Coronary artery (tissue), 2 donors: Measurements from ENCODE around the gene CFAP58.
A peak's percentile ranks its signal among the peaks of the same experiment; 100 is the strongest.

Experiments used
- DNase-seq: peaks from one replicate; pipeline ENCODE4 v3.0.0-alpha.2; 2017; ENCODE audit warnings: low spot score
- H3K27ac ChIP-seq, 2 donors: fragments of 200-600 bp; sonication (generic); one replicate each; pipeline ENCODE4 v1.5.1; 2016 to 2019
- H3K4me3 ChIP-seq: fragments of 200-600 bp; sonication (generic); 2 replicates; pipeline ENCODE4 v1.5.1; 2016; ENCODE audit warnings: mild to moderate bottlenecking, moderate library complexity
- CTCF ChIP-seq: fragments of 200-600 bp; sonication (generic); IDR thresholded peaks from one replicate; pipeline ENCODE4 v1.5.1; 2019; ENCODE audit warnings: antibody characterized with exemption

Gene CFAP58

GRCh38 chr10:104344219-104344618 is 9.4 kb upstream of the CFAP58 start:
- Histone ChIP-seq H3K27ac (no peak overlapping the region), H3K4me3 (no peak overlapping the region)
- TF ChIP-seq CTCF: no peak
- DNase-seq: no peak

GRCh38 chr10:104345515-104345914 is 8.1 kb upstream of the CFAP58 start:
- Histone ChIP-seq H3K4me3 (no peak overlapping the region), H3K27ac (no peak overlapping the region)
- no peak for TF ChIP-seq CTCF
- no peak for DNase-seq

- H3K4me3 ChIP-seq: no peak overlapping the region
- DNase-seq: no peak
- no peak for TF ChIP-seq CTCF
- H3K27ac ChIP-seq: no peak overlapping the region
These were observed 7.7 kb upstream of the CFAP58 start for GRCh38 chr10:104345941-104346340.

GRCh38 chr10:104347295-104348045 is 6.2 kb upstream of the CFAP58 start:
- H3K4me3 ChIP-seq: no peak overlapping the region
- no peak for TF ChIP-seq CTCF
- H3K27ac ChIP-seq: no peak overlapping the region
- no peak for DNase-seq

GRCh38 chr10:104348601-104349000 is 5.0 kb upstream of the CFAP58 start:
- no peak overlapping the region for H3K4me3 ChIP-seq
- no peak overlapping the region for H3K27ac ChIP-seq
- DNase-seq: no peak
- no peak for TF ChIP-seq CTCF

- Histone ChIP-seq H3K4me3 (peak overlapping the region; percentile 14), H3K27ac (peak overlapping the region in 1 of 2 donors; percentile 53)
- no peak for DNase-seq
- TF ChIP-seq CTCF: no peak
These were observed 4.0 kb upstream of the CFAP58 start for GRCh38 chr10:104349623-104350126.

GRCh38 chr10:104350127-104350635 is 3.5 kb upstream of the CFAP58 start:
- DNase-seq: no peak
- Histone ChIP-seq H3K4me3 (peak overlapping the region; percentile 14), H3K27ac (peak overlapping the region in 1 of 2 donors; percentile 53)
- peak; percentile 32 for TF ChIP-seq CTCF
